NCI-H1092 treated with DMSO at 0.1 percent for 48 hours (cell line): ENCODE results near the gene CPA2.

Experiments
- DNase-seq: peaks from one replicate; lab custom pipeline; 2025; lab: John Stamatoyannopoulos, UW

Gene CPA2

GRCh38 chr7:130254555-130254954 is 12.1 kb upstream of the CPA2 start:
- DNase-seq = no peak

- no peak for DNase-seq
Measured at GRCh38 chr7:130256704-130257103, 10.0 kb upstream of the CPA2 start.

GRCh38 chr7:130258494-130259078 is 8.1 kb upstream of the CPA2 start:
- DNase-seq = no peak

GRCh38 chr7:130262448-130262847 is 4.2 kb upstream of the CPA2 start:
- DNase-seq = no peak

GRCh38 chr7:130263130-130263529 is 3.5 kb upstream of the CPA2 start:
- no peak for DNase-seq

- no peak for DNase-seq
Measured at GRCh38 chr7:130266961-130267321, 278 bp downstream of the CPA2 start.

GRCh38 chr7:130268463-130269317 is 2.0 kb downstream of the CPA2 start:
- DNase-seq = no peak

- no peak for DNase-seq
Measured at GRCh38 chr7:130269318-130269694, 2.6 kb downstream of the CPA2 start.

- DNase-seq = peak; percentile 54
Measured at GRCh38 chr7:130270947-130271800, 4.5 kb downstream of the CPA2 start.

GRCh38 chr7:130272381-130273080 is 5.9 kb downstream of the CPA2 start:
- DNase-seq = peak; percentile 83

- peak; percentile 97 for DNase-seq
Measured at GRCh38 chr7:130273081-130273932, 6.6 kb downstream of the CPA2 start.

- DNase-seq = peak; percentile 95
Measured at GRCh38 chr7:130273933-130274255, 7.2 kb downstream of the CPA2 start.

GRCh38 chr7:130274296-130274695 is 7.6 kb downstream of the CPA2 start:
- DNase-seq = no peak

- DNase-seq = peak; percentile 86
Measured at GRCh38 chr7:130274983-130275591, 8.4 kb downstream of the CPA2 start.

- peak; percentile 71 for DNase-seq
Measured at GRCh38 chr7:130275826-130276297, 9.2 kb downstream of the CPA2 start.

GRCh38 chr7:130276796-130277762 is 10.4 kb downstream of the CPA2 start:
- DNase-seq = peak; percentile 15

- peak; percentile 71 for DNase-seq
Measured at GRCh38 chr7:130277763-130278643, 11.3 kb downstream of the CPA2 start.

- no peak for DNase-seq
Measured at GRCh38 chr7:130278860-130279259, 12.2 kb downstream of the CPA2 start.

- no peak for DNase-seq
Measured at GRCh38 chr7:130279286-130279685, 12.6 kb downstream of the CPA2 start.
